Osteoblast (primary cell): ENCODE results near the gene KDM4E. TPM values are rescaled to one million over a fixed set of nuclear protein-coding genes. Genes with fewer than 3 reads are reported as not detected.

Experiments
- DNase-seq: peaks from one replicate; pipeline ENCODE4 v3.0.0; 2011; ENCODE audit warnings: low spot score, mixed read lengths; ENCODE audit not compliant: insufficient read length; ENCODE audit errors: missing footprints
- H2AFZ ChIP-seq: 2 replicates; pipeline ENCODE4 v1.6.0; 2011; ENCODE audit warnings: mild to moderate bottlenecking, low read length
- H3K27ac ChIP-seq: 2 replicates; pipeline ENCODE4 v1.5.1; 2011; ENCODE audit warnings: mild to moderate bottlenecking, low read depth, low read length, moderate library complexity
- H3K27me3 ChIP-seq: 2 replicates; pipeline ENCODE4 v1.6.0; 2012; ENCODE audit warnings: mild to moderate bottlenecking, control low read depth, inconsistent platforms, low read length, moderate library complexity; ENCODE audit not compliant: insufficient read depth
- H3K36me3 ChIP-seq: 2 replicates; pipeline ENCODE4 v1.5.1; 2011; ENCODE audit warnings: mild to moderate bottlenecking, low read length, control low read depth, moderate library complexity; ENCODE audit not compliant: insufficient read depth
- H3K4me1 ChIP-seq: 2 replicates; pipeline ENCODE4 v1.5.1; 2011; ENCODE audit warnings: mild to moderate bottlenecking, low read length, control low read depth, moderate library complexity; ENCODE audit not compliant: insufficient read depth
- H3K4me2 ChIP-seq: 2 replicates; pipeline ENCODE4 v1.6.0; 2011; ENCODE audit warnings: mild to moderate bottlenecking, low read length; ENCODE audit not compliant: insufficient read depth
- H3K4me3 ChIP-seq: fragments of 200-600 bp; sonication (generic); 3 replicates; pipeline ENCODE4 v1.5.1; 2012; ENCODE audit warnings: mild to moderate bottlenecking, low read length, inconsistent platforms; ENCODE audit not compliant: insufficient read depth
- H3K79me2 ChIP-seq: 2 replicates; pipeline ENCODE4 v1.6.0; 2012; ENCODE audit warnings: mild to moderate bottlenecking, low read length, control low read depth, inconsistent platforms; ENCODE audit not compliant: insufficient read depth
- H3K9me3 ChIP-seq: 2 replicates; pipeline ENCODE4 v1.5.1; 2011; ENCODE audit warnings: low read depth, low read length, control low read depth
- H4K20me1 ChIP-seq: 2 replicates; pipeline ENCODE4 v1.6.0; 2012; ENCODE audit warnings: mild to moderate bottlenecking, low read length, control low read depth; ENCODE audit not compliant: insufficient read depth
- total RNA-seq: library from RNA; depleted of rRNA; stranded (reverse); fragments of >200 nt; gene quantifications from 2 replicates; pipeline ENCODE4 v1.2.3, GENCODE V29; 2012
- TF ChIP-seq, protein P1 (sequence below): IDR thresholded peaks from 2 replicates; pipeline ENCODE4 v1.5.1; 2011; ENCODE audit warnings: mild to moderate bottlenecking, low read depth, low read length, moderate library complexity; ENCODE audit errors: extremely low read depth

KDM4E gene
- total RNA-seq, 1 donor, result not detected

DNA sequence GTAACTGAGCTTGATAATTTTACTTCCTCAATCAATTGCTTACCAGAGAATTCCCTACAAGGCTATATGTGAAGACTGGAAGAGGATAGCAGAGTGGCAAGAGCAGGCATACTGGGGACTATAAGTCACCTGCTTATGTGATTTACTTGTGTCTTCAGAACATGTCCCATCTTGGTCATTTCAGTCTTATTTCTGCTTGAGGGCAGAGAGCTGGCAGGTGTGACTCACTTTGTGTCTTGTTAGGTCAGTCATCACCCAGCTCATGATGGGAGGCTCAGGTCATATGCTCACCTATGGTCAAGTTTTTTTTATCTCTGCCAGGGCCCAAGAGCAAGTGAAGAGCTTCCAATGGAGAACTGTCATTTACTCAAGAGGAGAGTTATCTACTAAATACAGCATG is 47.9 kb downstream of the KDM4E start:
- no peak overlapping the region for H3K27ac ChIP-seq
- H3K27me3 ChIP-seq, result no peaks in the 10 kb centered on the region
- H3K4me3 ChIP-seq, result no peak overlapping the region
- TF ChIP-seq, protein P1, sequence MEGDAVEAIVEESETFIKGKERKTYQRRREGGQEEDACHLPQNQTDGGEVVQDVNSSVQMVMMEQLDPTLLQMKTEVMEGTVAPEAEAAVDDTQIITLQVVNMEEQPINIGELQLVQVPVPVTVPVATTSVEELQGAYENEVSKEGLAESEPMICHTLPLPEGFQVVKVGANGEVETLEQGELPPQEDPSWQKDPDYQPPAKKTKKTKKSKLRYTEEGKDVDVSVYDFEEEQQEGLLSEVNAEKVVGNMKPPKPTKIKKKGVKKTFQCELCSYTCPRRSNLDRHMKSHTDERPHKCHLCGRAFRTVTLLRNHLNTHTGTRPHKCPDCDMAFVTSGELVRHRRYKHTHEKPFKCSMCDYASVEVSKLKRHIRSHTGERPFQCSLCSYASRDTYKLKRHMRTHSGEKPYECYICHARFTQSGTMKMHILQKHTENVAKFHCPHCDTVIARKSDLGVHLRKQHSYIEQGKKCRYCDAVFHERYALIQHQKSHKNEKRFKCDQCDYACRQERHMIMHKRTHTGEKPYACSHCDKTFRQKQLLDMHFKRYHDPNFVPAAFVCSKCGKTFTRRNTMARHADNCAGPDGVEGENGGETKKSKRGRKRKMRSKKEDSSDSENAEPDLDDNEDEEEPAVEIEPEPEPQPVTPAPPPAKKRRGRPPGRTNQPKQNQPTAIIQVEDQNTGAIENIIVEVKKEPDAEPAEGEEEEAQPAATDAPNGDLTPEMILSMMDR, result no peak
- DNase-seq, result no peak
- no peaks in the 10 kb centered on the region for H3K9me3 ChIP-seq
- peaks cover 20% of the 10 kb centered on the region for H3K79me2 ChIP-seq
- H3K4me2 ChIP-seq, result no peak overlapping the region
- peaks cover 26% of the 10 kb centered on the region for H3K4me1 ChIP-seq
- H4K20me1 ChIP-seq, result no peaks in the 10 kb centered on the region
- no peaks in the 10 kb centered on the region for H3K36me3 ChIP-seq
- H2AFZ ChIP-seq, result no peak overlapping the region

DNA sequence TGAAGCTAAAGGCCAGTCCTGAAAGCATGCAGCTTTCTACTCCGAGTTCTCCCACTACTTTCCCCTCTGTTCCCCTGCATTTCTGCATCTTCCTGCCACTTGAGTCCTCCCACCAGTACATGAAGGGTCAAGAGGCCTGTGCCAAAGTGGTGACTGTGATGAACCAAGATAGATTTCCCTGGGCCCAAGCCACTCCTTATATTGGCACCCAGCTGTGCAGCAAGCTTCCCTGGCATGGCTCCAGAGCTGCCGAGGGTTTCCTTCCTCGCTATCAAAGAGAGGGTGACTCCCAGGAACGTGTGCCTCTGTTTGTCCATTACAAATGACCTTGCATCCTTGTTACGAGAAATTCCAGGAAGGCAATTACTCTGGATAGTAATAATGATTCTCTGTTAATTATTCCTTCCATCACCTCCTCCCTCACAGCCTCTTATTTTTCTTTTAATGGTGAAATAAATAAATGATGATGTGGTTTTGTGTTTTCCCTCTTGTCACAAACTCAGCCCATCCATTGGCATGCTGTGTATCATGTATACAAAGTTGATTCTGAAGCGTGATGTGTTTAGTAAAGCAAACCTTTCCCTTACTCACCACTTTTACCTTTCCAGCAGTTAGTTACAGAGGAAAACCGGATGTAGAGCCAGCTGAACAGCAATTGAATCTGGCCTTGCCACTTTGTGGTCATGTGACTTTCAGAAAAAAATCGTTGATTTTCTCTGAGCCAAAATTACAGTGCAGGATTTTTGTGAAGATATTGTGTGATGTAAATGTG is 49.9 kb downstream of the KDM4E start:
- H3K27ac ChIP-seq, result no peak overlapping the region
- H3K4me2 ChIP-seq, result no peak overlapping the region
- no peak overlapping the region for H2AFZ ChIP-seq

DNA sequence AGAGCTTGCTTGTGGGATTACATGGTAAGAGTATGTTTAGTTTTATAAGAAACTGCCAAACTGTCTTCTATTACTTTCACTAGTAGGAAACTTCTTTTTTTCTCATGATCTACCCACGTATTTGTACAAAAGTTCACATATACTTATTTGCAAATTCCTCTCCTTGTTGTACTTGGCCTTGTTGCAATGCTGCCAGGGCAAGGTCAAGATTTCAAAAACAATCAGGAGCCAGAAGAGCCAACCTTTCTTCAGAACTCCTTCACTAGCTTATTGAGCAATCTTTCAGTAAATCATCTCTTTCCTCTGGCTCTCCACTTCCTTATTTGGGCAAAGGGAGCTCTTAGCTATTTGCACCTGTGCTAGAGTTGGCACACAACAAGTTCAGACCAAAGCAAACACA is 51.4 kb downstream of the KDM4E start:
- TF ChIP-seq, protein P1, result no peak
- H3K4me3 ChIP-seq, result peak overlapping the region; percentile 15
- H3K79me2 ChIP-seq, result no peaks in the 10 kb centered on the region
- no peaks in the 10 kb centered on the region for H3K36me3 ChIP-seq
- H3K27ac ChIP-seq, result peak overlapping the region; percentile 43
- H3K4me2 ChIP-seq, result peak overlapping the region; percentile 48
- no peaks in the 10 kb centered on the region for H3K9me3 ChIP-seq
- H2AFZ ChIP-seq, result no peak overlapping the region
- peaks cover 21% of the 10 kb centered on the region for H3K4me1 ChIP-seq
- no peaks in the 10 kb centered on the region for H4K20me1 ChIP-seq
- DNase-seq, result peak; percentile 69
- H3K27me3 ChIP-seq, result no peaks in the 10 kb centered on the region

More for the DNA sequence above, 49.9 kb downstream of the KDM4E start:
- H4K20me1 ChIP-seq, result no peaks in the 10 kb centered on the region
- TF ChIP-seq, protein P1, result no peak
- H3K4me3 ChIP-seq, result no peak overlapping the region
- no peaks in the 10 kb centered on the region for H3K36me3 ChIP-seq
- no peak for DNase-seq
- H3K79me2 ChIP-seq, result peaks cover 3% of the 10 kb centered on the region
- H3K4me1 ChIP-seq, result peaks cover 21% of the 10 kb centered on the region
- H3K9me3 ChIP-seq, result no peaks in the 10 kb centered on the region
- H3K27me3 ChIP-seq, result no peaks in the 10 kb centered on the region

DNA sequence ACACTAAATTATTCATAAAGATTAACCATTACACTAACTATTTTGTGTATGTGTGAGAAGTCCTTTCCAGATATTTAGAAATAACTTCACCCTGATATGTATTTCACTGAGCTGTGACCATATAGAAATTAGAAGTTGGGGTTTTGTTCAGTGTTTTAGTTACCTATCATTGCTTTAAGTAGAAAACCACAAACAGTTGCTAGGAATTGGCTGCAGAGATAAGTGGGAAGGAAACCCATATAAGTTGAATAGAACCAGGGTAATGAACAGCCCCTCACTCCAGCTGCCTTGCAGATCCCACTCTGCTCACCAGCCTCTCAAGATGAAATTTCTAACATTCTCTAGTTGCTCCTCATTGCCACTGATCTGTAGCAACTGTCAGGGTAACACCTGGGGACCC is 51.9 kb downstream of the KDM4E start:
- H3K79me2 ChIP-seq, result no peaks in the 10 kb centered on the region
- peaks cover 23% of the 10 kb centered on the region for H3K4me1 ChIP-seq
- H3K27me3 ChIP-seq, result no peaks in the 10 kb centered on the region
- TF ChIP-seq, protein P1, result no peak
- no peak overlapping the region for H3K4me2 ChIP-seq
- no peaks in the 10 kb centered on the region for H3K36me3 ChIP-seq
- no peak overlapping the region for H2AFZ ChIP-seq
- H3K27ac ChIP-seq, result no peak overlapping the region
- H4K20me1 ChIP-seq, result no peaks in the 10 kb centered on the region
- no peaks in the 10 kb centered on the region for H3K9me3 ChIP-seq
- no peak for DNase-seq
- no peak overlapping the region for H3K4me3 ChIP-seq

Other genes starting within 250 kb of the KDM4E start
- 31.8 and 32.9 TPM in 2 replicates for gene CWC15, start 51.7 kb upstream of the KDM4E start, total RNA-seq
- gene KDM4D, start 51.5 kb upstream of the KDM4E start, total RNA-seq, result 0.72 and 0.88 TPM in 2 replicates
- gene KDM4F, start 24.2 kb downstream of the KDM4E start, total RNA-seq, result under 0.01 TPM in 1 of 2 replicates, not detected in the other
- 20.6 and 22.1 TPM in 2 replicates for gene SRSF8, start 41.7 kb downstream of the KDM4E start, total RNA-seq
- 43.0 and 44.2 TPM in 2 replicates for gene ENDOD1, start 64.6 kb downstream of the KDM4E start, total RNA-seq
- 24.6 and 33.3 TPM in 2 replicates for gene SESN3, start 205.9 kb downstream of the KDM4E start, total RNA-seq